HG03039 (cell line): ENCODE results near the gene ROBO3.
A peak's percentile ranks its signal among the peaks of the same experiment; 100 is the strongest.

Source experiments
- ATAC-seq: cut with Tn5 transposase; IDR thresholded peaks from one replicate; pipeline ENCODE4 v1.9.1; 2021; ENCODE audit warnings: mild to moderate bottlenecking, moderate library complexity; ENCODE audit not compliant: unreplicated experiment

Gene ROBO3

DNA sequence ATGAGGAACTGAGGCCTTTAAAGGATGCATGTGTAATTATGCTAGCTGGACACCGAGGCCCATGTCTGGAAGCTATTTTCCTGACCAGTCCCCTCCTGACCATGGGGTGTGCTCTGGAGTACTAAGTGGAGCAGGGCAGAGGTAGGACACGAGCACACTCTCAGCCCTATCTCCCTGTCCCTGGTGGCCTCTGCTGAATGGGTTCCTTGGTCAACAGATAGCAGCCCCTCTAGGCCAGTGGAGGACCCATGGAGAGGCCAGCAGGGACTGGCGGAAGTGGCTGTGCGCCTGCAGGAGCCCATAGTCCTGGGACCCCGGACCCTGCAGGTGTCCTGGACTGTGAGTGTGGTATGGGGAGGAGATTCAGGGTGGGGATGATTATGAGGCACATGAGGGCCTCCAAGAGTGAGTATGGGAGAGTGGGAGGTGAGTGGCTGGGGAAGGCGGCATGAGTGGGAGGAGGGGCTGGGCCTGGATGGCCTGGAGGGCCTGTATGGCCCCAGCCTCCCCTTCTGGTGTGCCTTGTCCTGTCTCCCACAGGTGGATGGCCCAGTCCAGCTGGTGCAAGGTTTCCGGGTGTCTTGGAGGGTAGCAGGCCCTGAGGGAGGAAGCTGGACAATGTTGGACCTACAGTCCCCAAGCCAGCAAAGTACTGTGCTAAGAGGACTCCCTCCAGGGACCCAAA lies 9.5 kb downstream of the ROBO3 start:
- ATAC-seq = no peak

DNA sequence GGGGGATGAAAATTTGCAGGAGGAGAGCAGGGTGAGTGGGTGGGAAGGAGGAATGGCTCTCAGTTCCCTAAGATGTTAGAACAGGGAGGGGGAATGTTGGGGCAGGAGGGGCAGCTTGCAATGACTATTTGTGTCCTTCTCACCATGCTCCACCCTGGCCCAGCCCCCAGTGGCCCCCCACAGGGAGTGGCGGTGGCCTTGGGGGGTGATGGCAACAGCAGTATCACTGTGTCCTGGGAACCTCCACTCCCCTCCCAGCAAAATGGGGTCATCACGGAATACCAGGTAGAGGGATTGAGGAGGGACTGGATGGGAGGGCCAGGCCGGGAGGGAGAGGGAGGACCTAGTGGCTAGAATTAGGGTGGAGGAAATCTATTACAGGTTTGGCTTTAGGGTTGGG lies 10.2 kb downstream of the ROBO3 start:
- no peak for ATAC-seq

DNA sequence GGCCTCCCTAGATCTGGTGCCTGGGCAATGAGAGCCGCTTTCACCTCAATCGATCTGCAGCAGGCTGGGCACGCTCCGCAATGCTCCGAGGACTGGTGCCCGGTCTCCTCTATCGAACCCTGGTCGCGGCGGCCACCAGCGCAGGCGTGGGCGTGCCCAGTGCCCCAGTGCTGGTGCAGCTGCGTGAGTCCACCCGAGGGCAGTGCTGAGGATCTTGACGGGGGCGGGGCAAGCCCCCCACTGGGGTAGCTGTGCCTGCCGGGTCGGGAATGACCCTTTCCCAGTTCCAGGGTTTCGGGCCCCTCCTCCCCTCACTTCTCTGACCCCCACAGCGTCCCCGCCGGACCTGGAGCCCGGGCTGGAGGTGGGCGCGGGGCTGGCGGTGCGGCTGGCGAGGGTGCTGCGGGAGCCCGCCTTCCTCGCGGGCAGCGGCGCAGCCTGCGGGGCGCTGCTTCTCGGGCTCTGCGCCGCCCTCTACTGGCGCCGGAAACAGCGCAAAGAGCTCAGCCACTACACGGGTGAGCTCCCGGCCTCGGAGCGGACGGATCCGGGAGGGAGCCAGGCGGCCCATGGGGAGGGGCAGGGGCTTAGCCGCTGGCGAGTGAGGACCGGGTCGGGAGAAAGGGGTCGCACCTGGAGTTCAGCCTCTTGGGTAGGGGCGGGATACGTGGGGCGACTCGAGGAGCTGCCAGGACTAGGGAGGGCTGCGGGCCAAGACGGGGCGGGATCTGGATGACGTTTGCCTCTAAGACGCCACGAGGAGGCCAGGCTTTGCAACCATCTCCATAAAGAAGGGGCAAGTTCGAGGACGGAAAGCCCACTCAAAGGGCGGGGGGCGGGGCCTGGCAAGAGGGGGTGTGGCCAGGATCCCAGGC lies 10.9 kb downstream of the ROBO3 start:
- ATAC-seq = peak; percentile 86

DNA sequence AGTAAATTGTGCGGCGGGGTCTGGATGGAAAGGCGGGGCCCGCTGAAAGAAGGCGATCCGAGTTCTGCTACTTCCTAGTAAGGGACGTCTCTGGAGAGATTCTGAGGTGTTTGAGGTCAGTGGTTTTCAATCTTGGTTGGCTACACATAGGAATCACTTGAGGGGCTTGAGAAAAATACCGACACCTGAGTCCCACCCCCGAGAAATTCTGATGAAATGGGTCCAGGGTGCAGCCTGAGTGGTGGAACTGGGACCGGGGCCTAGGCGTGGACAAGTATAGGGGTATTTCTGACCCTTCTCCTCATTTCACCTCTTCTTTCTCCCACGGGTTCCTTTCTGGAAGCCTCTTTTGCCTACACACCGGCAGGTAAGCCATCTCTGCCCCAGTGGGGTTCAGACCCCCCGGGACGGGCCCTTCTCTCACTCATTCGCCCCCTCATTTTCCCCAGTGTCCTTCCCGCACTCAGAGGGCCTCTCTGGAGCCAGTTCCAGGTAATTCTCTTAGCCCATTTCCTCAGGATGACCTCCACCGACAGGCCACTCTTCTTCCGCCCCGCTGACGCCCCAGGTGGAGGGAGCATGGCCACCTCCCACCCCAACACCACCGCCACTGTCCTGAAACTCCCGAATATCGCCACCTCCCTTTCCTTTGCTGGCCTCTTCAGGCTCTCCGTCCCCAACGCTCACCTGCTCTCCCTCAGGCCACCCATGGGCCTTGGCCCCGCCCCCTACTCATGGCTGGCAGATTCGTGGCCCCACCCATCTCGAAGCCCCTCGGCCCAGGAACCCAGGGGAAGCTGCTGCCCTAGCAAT lies 11.8 kb downstream of the ROBO3 start:
- no peak for ATAC-seq

DNA sequence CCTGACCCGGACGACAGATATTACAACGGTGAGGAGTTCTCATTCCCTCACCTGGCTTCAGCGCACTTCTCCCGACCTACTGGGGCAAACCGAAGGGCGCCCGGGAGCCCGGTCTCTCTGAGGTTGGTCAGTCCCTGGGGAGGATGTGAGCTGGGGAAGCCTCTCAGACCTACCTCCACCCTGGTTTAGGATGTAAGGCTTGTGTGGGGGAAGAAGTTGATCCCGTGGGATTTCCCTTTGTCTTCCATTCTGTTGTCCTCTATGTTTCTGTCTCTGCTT lies 12.3 kb downstream of the ROBO3 start:
- no peak for ATAC-seq

DNA sequence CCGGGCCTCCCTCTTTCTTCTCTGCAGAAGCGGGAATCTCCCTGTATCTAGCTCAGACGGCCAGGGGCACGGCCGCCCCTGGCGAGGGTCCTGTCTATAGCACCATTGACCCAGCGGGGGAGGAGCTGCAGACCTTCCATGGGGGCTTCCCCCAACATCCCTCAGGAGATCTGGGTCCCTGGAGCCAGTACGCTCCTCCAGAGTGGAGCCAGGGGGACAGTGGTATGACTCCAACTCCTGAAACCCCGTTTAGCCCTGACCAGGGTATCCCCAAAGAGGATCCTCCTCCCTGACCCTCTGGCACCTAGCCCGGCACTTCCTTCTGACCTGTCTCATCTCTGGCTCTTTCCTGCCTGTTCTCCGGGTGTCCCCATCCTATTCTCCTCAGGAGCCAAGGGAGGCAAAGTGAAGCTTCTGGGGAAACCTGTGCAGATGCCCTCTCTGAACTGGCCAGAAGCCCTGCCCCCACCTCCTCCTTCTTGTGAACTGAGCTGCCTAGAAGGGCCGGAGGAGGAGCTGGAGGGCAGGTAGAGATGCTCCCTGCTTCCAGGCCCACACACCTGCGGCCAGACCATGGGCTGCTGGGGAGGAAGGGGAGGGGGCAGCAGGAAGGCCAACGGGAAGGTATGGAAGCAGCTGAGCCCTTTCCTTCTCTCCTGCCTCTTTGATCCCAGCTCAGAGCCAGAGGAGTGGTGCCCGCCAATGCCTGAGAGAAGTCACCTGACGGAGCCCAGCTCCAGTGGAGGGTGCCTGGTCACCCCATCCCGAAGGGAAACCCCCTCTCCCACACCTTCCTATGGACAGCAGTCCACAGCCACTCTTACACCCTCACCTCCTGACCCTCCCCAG lies 12.9 kb downstream of the ROBO3 start:
- ATAC-seq = no peak

DNA sequence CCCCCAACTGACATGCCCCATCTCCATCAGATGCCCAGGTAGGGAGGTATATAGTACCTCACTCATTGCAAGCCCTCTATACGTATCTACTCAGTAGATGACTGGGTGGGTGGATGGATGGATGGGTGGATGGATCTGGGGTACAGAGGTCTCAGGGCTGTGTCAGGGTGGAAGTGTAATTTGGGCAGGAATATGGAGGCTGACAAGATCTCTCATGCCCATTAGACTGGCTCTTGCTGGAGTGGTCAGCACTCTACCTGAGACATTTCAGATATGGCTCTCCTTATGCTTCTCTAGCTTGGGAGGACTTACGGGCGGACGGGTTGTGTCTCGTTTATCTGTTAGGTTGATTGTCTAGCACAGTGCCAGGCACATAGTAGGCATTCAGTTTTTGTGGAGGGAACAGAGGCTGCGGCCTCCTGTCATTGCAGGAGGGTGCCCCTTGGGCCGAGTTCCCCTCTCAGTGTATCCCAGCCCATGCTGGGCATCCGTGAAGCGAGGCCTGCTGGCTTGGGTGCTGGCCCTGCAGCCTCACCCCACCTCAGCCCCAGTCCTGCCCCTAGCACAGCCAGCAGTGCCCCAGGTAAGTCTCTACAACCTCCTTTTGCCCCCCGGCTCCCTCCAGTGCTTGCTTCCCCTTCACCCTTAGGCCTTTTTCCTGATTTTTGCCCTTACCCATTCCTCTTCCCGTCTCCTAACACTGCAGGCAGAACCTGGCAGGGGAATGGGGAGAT lies 13.7 kb downstream of the ROBO3 start:
- ATAC-seq = no peak

DNA sequence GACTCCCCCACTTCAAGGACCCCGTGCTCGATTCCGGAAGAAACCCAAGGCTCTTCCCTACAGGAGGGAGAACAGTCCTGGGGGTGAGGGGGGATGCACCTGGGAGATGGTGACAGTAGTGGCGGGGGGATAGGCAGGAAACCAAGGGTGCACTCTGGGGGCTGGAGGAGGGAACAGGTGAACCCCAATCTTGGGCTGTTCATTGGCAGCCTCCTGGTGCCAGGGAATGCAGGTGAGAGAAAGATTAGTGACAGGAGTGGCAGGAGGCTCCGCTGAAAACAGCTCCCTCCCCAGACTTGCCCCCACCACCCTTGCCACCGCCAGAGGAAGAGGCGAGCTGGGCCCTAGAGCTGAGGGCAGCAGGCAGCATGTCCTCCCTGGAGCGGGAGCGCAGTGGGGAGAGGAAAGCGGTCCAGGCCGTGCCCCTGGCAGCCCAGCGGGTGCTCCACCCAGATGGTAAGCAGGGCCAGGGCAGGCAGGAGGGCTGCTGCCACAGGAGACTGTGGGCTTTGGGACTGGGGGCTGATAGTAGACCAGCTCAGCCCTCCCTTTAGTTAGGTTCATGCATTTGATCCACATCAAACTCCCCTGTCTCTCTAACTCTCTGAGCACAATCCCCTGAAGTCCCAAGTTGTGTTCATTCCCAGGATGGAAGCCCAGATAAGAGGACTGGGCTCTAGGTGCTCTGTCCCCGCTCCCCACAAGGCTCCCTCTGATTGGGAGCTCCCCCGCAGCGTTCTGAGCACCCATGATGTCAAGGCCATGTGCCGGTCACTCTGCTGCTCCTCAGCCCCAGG lies 14.5 kb downstream of the ROBO3 start:
- no peak for ATAC-seq

DNA sequence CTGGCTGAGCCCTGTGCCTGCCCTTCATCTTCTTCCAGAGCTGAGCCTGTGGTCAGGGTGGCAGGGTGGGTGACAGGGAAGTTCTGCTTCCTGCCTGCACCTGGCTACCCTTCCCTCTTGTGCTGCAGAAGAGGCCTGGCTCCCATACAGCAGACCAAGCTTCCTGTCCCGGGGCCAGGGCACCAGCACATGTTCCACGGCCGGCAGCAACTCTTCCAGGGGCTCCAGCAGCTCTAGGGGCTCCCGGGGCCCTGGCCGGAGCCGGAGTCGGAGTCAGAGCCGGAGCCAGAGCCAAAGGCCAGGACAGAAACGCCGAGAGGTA lies 15.0 kb downstream of the ROBO3 start:
- no peak for ATAC-seq

DNA sequence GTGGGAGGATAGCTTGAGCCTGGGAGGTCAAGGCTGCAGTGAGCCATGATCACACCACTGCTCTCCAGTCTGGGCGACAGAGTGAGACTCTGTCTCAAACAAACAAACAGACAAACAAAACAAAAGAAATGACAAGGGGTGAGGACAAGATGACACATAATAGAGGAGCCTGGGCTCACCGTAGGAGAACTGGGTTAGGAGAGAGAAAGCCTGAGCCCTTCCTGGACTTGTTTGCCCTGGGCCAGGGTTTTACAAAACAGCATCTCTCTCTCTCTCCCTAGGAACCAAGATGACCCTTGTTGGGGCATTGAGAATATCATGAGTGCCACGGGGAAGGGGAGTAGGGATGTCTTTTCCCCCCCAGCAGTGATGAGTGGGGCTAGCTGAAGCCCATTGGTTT lies 15.7 kb downstream of the ROBO3 start:
- no peak for ATAC-seq

DNA sequence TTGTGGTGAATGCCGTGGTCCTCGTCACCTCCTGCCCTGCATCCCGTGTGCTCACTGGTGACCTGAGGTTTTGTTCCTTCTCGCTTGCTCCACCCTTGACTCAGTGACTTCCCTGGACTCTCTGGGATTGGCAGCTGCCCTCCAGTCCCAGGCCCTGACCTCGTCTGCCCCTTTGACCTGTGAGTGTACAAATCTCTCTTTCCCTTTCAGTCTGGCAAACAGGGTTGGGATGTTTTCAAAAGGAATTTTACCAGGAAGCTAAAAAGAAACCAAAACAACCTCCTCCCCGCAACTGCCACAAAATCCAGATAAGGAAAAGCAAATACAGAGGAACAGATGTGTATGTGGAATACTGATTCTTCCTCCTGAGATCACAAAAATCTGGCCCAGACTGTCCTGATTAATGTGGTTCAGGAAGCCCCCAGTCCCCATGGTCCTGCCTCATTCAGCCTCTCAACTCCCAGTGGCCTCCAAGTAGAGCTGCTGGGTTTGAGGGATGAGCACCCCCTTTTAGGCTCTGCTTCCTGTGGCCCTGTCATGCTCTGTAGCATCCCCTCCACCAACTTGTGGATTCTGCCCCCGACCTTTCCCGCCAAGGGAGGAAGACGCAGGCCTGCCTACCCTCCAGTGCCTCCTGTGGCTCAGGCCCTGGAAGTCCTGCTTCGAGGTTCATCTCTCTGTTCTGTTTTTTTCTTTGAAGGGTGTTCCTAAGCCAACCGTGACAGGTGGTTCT lies 17.3 kb downstream of the ROBO3 start:
- ATAC-seq = no peak

DNA sequence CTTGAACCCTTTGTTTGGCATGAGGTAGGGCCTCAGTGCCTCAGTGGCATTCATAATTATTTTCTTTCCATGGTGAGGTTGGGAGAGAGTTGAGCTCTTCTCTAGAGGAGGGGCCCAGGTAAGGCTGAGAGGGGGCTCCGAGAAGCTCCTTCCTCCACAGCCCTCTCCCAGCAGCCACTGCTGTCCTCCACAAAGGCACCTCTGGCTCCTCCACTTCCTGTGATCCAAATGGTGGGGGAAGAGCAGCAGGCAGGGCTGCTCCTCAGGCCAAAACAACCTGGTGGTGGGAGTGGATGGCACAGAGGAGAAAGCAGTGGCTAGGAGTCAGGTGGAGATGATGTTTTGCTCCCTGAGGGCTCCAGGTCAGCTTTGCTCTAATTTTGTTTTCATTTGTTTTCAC lies 19.1 kb downstream of the ROBO3 start:
- no peak for ATAC-seq

DNA sequence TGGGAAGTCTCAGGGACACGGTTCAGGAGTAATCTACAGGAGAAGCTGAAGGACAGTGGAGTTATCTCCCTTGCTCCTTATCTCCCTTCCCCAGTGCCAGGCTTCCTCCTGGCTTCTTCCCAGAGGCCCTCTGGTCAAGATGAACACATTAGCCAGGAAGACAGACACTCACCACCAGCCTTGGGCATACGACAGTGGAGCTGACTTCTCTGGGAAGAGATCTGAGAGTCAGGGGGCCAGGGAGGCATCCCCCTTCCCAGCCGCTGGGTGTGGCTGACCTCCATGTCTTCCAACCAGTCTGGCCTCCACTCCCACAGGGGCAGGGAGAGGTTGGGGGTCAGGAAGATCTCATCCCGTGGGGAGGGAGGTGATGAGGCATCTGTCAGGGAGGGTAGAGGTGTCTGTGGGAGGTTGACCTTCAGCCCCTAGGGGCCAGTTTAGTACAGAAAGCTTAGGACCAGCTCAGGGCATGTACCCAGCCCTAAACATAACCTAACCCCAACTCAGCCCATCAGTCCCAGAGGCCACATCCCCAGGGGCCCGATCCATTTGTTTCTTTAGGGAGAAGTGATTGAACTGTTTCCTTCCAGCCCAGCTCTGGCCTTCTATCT lies 19.7 kb downstream of the ROBO3 start:
- ATAC-seq = no peak

DNA sequence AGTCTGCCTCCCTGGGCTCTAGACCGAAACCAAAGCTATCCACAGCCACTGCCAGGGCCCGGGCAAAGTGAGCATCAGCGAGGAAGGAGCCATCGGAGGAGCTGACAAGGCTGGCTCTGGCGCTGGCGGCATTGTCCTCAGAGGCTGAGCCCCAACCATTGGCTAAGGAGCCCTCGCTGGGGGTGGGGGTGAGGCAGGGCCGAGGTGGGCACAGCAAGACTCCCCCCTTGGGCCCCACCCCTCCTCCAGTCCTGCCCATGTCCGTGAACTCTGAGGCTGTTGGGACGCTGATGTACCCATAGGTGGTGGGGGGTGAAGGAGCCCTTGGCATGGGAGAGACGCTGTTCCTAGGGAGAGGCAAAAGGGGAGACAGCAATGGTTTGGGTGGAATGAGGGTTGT lies 21.2 kb downstream of the ROBO3 start:
- ATAC-seq = no peak

DNA sequence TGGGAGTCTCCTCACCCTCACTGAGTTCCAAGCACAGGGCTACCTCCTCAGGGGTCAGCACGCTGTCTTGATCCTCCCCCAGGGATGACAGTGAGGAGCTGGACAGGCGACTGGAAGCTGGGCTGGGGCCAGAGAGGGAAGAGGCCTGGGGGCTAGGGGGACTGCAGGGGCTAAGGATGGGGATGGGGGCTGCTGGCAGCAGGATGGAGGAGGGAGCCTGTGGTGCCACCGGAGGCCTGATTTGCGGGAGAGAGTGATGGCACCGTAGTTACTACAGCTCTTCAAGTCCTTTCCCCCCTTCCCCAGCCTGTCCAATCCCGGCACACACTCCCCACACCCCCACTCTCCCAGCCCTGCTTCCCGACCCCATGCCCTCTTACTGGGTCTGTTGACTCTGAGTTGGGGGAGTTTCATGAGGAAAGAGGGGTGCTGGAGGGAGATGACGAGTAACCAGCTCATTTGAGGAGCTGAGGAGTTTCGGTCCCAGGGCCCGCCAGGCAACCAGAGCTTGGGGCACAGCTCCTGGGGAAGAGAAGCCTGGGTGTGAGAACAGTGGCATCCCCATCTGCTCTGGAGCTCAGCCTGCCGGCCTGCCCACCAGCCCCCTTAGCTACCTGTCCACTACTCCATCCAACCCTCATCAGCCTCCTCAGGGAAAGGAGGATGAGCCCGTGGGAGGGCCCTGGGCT lies 21.9 kb downstream of the ROBO3 start:
- ATAC-seq = no peak

DNA sequence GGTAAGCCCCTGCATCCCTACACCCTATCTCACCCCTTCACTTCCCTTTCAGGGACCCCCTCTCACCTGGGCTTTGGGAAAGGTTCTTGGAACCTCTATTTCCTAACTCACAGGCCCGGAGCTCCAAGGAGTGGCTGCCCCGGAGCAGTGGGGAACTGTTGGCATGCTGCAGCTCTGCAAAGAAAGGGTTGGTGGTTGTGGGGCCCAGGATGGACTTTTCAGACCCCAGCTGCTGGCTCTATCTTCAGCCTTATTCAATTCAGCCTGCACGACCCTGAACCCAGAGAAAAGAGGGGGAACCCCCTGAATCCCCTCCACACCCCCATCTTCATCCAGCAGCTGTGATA lies 22.4 kb downstream of the ROBO3 start:
- ATAC-seq = no peak

DNA sequence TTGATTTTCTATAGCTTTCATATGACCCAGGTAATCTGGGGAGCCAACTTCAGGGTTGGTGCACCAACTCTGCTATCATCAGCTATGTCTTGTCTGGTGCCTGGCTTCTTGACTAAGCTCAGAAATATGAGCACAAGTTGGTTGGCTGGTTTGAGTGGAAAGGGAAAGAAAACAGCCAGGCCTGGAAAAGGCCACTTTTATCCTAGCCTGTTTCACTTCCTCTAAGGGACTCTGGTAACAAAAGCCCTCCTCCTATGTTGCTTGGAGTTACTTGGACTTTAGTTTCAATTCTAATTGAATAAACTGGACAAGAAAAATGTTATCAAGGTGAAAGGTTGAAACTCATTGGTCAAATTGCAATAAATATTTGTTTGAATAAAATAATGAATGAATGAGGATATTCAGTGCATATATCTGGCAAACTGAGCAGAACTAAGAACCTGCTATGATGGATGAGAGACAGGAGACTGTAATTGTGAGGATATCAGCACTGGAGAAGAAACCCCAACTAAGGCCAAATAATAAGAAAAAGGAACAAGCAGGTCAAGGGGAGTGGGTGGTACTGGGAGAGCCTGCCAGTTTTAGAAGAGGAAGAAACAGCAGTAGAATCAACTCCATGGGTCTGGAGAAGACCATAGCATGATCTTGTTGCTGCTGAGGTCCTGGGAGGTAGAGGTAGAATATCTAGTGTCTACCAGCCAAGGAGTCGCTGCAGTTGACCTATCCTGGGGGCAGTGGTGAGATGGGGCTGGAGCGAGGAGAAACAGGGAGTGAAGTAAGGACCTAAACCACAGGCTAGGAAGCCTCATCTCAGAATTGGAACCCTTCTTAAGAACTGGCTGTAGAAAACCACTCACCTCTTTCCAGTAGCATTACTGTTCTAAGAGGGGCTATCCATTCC lies 24.2 kb downstream of the ROBO3 start:
- no peak for ATAC-seq
